ENCODE measurements around the gene SAPCD2. TPM values are rescaled to one million over a fixed set of nuclear protein-coding genes. Genes with fewer than 3 reads are reported as not detected.
"Not testable (repeated sequence)": the region's sequence is repeated elsewhere in the genome, so short reads cannot be mapped to it uniquely, and the experiment has no call there.

SAPCD2 gene
- total and polyA plus RNA-seq, 2 experiments from 2014 or later: 13.4 to 60.3 TPM

DNA sequence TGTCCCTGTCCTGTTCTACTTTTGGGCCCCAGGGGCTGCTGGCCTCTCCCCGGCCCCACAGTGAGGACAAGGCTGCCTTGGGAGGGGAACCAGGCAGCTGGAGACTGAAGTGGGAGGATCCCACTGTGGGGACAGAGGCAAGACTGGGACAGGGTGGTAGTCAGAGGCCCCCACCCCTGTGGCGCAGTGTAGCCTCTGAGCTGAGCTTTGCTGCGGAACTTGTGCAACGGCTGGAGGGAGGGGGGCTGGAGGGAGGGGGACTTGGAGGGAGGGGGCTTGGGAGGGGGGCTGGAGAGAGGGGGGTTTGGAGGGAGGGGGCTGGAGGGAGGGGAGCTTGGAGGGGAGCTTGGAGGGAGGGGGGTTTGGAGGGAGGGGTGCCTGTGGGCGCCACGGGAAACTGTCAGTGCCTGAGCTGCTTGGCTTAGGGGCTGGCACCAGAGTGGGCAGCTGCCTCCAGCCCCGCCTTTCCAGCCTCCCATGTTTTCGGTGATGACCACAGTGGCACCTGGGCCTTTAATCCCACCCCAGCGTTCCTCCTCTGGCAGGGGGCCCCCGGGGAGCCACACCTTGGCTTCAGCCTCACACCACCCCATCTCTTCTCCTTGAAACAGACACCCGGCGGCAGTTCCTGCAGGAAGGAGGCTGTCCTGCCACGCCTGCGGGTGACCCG, 36.2 kb downstream of the SAPCD2 start:
- Mint-ChIP-seq H3K36me3 (ENCODE audit: low read depth) (no peaks in the 10 kb centered on the region; the same call in 2 of the 3 replicates), H3K27me3 (ENCODE audit: insufficient read depth, low read depth, poor library complexity) (peaks cover 16% of the 10 kb centered on the region), H3K27ac (no peak overlapping the region), H3K9me3 (no peaks in the 10 kb centered on the region), H3K4me3 (no peak overlapping the region), H3K4me1 (no peaks in the 10 kb centered on the region; the same call in 2 of the 3 replicates)
- H3K9me2 ChIP-seq (ENCODE audit: insufficient read depth): no peaks in the 10 kb centered on the region
- TF ChIP-seq EZH2phosphoT487 (IDR thresholded peaks at IDR 0.05; ENCODE audit: unreplicated experiment): no peak
- H3K4me1 ChIP-seq (ENCODE audit: insufficient read depth): no peaks in the 10 kb centered on the region
- H3K4me2 ChIP-seq: no peak overlapping the region
- H3K79me2 ChIP-seq (replicated peaks; ENCODE audit: insufficient read depth): no peaks in the 10 kb centered on the region
- DNase-seq (ENCODE audit: low spot score) (no peak), ATAC-seq (no peak)
- H3K27ac ChIP-seq (ENCODE audit: low read depth): no peak overlapping the region
- H3K36me3 ChIP-seq (ENCODE audit: insufficient read depth): no peaks in the 10 kb centered on the region
- H2AFZ ChIP-seq: no peak overlapping the region
- 0 out of 2 replicates have a peak, but pooled peaks cover 3% of the 10 kb centered on the region for H3F3A ChIP-seq (replicated peaks; ENCODE audit: low read depth)
- peaks cover 1% of the 10 kb centered on the region for H3K27me3 ChIP-seq (ENCODE audit: insufficient read depth)
- H4K20me1 ChIP-seq (replicated peaks; ENCODE audit: insufficient read depth): no peaks in the 10 kb centered on the region
- H3K4me3 ChIP-seq: no peak overlapping the region

DNA sequence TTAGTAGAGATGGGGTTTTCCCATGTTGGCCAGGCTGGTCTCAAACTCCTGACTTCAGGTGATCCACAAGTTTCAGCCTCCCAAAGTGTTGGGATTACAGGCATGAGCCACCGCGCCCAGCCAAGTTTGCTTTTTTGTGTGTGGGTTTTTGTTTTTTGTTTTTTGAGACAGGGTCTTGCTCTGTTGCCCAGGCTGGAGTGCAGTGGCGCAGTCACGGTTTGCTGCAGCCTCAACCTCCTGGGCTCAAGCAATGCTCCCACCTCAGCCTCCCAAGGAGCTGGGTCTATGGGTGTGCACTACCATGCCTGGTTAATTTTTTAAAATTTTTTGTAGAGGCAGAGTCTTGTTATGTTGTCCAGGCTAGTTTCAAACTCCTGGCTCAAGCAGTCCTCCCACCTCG, 36.9 kb downstream of the SAPCD2 start:
- not testable (repeated sequence) for H3K4me3 Mint-ChIP-seq; H3K36me3 Mint-ChIP-seq (ENCODE audit: low read depth); H3K9me2 ChIP-seq (ENCODE audit: insufficient read depth); H3K27me3 ChIP-seq (ENCODE audit: insufficient read depth); H3K27ac ChIP-seq (ENCODE audit: low read depth); H3K4me1 ChIP-seq (ENCODE audit: insufficient read depth); H2AFZ ChIP-seq; H3F3A ChIP-seq (replicated peaks; ENCODE audit: low read depth); DNase-seq (ENCODE audit: low spot score); H3K4me3 ChIP-seq; H3K36me3 ChIP-seq (ENCODE audit: insufficient read depth); H3K9me3 Mint-ChIP-seq; ATAC-seq; H3K4me2 ChIP-seq; H3K27ac Mint-ChIP-seq; H4K20me1 ChIP-seq (replicated peaks; ENCODE audit: insufficient read depth); H3K4me1 Mint-ChIP-seq; H3K79me2 ChIP-seq (replicated peaks; ENCODE audit: insufficient read depth)
- peaks cover 21% of the 10 kb centered on the region for H3K27me3 Mint-ChIP-seq (ENCODE audit: insufficient read depth, low read depth, poor library complexity)

DNA sequence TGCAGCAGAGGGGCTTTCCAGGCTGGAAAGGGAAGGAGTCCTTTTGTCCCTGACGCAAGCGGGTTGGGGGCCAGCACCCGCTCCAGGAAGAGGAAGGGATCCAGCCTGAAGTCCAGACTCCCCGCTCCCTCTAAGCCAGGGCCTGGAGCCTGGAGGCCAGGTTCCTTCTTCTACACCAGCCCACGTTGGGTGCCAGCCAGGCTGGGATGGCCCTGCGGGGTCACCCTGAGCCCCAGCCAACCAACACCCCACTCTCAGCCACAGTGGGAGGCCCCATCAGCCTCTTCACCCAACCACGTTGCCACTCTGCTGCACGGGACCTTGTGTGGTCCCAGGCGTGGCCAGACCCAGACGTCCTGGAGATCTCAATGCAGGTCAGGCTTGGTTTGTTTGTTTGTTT, 37.5 kb downstream of the SAPCD2 start:
- H3K9me2 ChIP-seq (ENCODE audit: insufficient read depth): no peaks in the 10 kb centered on the region
- no peaks in the 10 kb centered on the region for H3K4me1 ChIP-seq (ENCODE audit: insufficient read depth)
- no peak overlapping the region for H2AFZ ChIP-seq
- no peaks in the 10 kb centered on the region for H4K20me1 ChIP-seq (replicated peaks; ENCODE audit: insufficient read depth)
- no peak overlapping the region for H3K4me3 ChIP-seq
- H3K9me3 Mint-ChIP-seq: no peaks in the 10 kb centered on the region
- H3K27ac Mint-ChIP-seq: no peak overlapping the region
- no peak overlapping the region for H3K4me2 ChIP-seq
- peaks cover 10% of the 10 kb centered on the region for H3K27me3 ChIP-seq (ENCODE audit: insufficient read depth)
- no peaks in the 10 kb centered on the region for H3K79me2 ChIP-seq (replicated peaks; ENCODE audit: insufficient read depth)
- H3K4me3 Mint-ChIP-seq: no peak overlapping the region
- no peak for ATAC-seq
- no peak for DNase-seq (ENCODE audit: low spot score)
- H3K36me3 ChIP-seq (ENCODE audit: insufficient read depth): no peaks in the 10 kb centered on the region
- peaks cover 19% of the 10 kb centered on the region for H3K27me3 Mint-ChIP-seq (ENCODE audit: insufficient read depth, low read depth, poor library complexity)
- H3F3A ChIP-seq (replicated peaks; ENCODE audit: low read depth): 0 out of 2 replicates have a peak, but pooled peaks cover 3% of the 10 kb centered on the region
- no peaks in the 10 kb centered on the region for H3K36me3 Mint-ChIP-seq (ENCODE audit: low read depth)
- no peaks in the 10 kb centered on the region; the same call in 2 of the 3 replicates for H3K4me1 Mint-ChIP-seq
- no peak overlapping the region for H3K27ac ChIP-seq (ENCODE audit: low read depth)
- TF ChIP-seq EZH2phosphoT487 (IDR thresholded peaks at IDR 0.05; ENCODE audit: unreplicated experiment) (no peak), CREB1 (CRISPR knock-in tag; IDR thresholded peaks at IDR 0.05; ENCODE audit: low read depth) (no peak), POLR2AphosphoS5 (IDR thresholded peaks at IDR 0.05; ENCODE audit: low read depth) (no peak), ZNF331 (CRISPR knock-in tag; IDR thresholded peaks at IDR 0.05; ENCODE audit: low read depth) (no peak)
